OCI-LY3 (cell line): ENCODE data around the gene HDAC7.

ENCODE experiments used
- CTCF ChIP-seq: fragments of 200-600, 300-600 bp; sonication (generic); IDR thresholded peaks from 2 replicates; pipeline ENCODE4 v1.5.1; 2014; ENCODE audit warnings: antibody characterized with exemption, low read length, low read depth
- EZH2phosphoT487 ChIP-seq: fragments of 200-600 bp; shearing (Covaris generic); IDR thresholded peaks from 2 replicates; pipeline ENCODE4 v1.6.1; 2018; ENCODE audit warnings: antibody characterized with exemption, mixed run types, low read depth

- no peak for TF ChIP-seq CTCF
- TF ChIP-seq EZH2phosphoT487: no peak
Measured at GRCh38 chr12:47818467-47819137, 1.1 kb downstream of the HDAC7 start.
